HG03442 (cell line): Measurements from ENCODE around the gene ZIC1.

Experiments
- ATAC-seq: cut with Tn5 transposase; IDR thresholded peaks from one replicate; pipeline ENCODE4 v1.9.1; 2021; ENCODE audit warnings: mild to moderate bottlenecking, moderate library complexity; ENCODE audit not compliant: unreplicated experiment

Gene ZIC1

DNA sequence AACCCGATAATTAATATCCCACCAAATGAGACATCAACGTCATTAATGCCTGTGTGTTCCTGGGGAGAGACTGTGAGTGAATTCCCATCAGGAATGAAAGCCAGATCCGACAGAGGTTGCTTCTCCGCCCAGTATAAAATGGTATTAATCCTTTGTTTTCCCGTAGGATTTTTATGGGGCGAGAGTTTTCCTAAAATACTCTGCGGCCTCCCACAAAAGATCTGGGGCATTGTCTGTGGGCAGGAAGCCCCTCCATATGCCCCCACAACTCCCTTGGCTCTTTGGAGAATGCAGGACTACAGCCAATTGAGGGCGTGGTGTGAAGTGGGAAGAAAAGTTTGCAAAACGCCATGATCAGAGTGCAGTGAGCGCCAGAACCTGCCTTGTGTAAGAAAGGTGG, 29.5 kb upstream of the ZIC1 start:
- no peak for ATAC-seq

DNA sequence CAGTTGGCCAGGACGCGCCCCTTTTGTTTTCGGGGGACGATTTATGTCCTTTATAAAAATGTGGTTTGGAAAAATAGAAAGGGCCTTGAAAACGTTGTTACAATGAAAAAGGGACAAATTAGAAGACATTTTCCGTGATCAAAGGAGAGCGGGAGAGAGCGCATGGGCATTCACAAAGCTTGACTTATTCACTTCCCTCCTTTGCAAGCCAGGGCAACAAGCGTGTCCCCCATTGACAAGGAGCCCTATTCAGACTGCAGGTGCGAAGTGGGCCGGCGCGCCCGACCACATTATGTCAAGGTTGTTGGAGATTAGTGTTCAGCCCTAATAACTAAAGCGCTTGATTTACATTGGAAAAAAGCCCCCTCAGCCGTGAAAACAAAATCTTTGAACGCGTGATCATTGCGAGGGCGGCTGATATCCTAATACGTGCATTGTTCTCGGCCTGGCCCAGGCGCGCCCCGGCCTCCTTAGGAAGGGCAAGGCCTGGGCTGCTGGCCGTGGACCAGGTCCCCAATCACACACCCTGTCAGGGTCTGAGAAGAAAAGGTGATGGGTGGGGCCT, 28.7 kb upstream of the ZIC1 start:
- ATAC-seq: no peak

DNA sequence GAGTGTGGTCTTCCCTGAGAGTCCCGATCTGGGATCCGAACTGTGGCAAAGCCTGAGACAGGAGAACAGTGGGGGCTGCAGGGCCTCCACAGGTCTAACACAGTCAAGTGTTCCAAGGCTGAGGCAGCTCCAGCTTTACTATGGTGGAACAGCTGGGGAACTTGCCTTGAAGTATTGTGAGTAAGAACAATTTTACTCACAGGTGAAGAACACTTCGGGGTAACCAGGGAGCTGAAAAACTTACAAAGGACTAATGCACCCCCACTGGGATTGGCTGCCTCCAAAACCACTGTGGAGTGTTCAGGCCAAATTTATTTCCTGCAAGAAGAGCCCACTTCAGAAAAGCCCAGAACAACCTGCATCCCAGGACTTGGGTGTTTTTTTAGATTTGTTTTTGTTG, 28.2 kb upstream of the ZIC1 start:
- no peak for ATAC-seq

DNA sequence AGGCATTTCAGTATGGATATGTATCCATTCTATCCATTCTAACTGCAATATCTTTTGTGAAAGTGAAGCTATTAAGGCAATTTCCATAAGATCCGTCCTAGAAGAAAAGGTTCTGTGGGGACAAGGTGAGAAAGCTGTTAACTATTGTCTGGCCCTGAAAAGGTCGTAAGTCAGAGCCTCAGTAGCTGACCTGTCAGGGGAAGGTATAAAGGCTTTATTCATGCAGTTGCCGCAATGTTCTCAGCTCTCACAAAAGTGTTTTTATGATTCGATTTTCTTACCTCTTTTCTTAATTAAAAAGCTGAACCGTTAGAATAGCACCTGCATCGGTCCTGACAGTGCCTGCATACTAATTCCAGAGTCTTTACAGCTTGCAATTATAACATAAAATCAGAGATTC, 27.6 kb upstream of the ZIC1 start:
- no peak for ATAC-seq

DNA sequence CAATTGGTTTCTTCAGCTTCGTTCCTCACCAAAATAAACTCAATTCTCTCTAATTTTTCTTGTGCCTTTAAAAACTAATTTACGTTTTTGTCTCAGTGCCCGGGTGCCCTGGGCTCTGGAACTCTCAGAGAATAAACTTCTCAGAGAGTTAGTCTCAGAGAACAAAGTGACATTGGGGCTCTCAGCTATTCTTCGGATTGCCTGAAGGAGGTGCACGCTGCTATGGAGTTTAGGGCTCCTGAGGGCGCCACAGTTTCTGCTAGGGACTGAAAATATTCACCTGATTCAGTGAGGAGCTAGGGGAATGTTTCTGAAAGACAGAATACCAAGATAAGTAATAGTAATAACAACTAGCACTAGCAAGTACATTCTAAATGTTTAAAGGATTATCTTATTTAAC, 25.5 kb upstream of the ZIC1 start:
- ATAC-seq: no peak

DNA sequence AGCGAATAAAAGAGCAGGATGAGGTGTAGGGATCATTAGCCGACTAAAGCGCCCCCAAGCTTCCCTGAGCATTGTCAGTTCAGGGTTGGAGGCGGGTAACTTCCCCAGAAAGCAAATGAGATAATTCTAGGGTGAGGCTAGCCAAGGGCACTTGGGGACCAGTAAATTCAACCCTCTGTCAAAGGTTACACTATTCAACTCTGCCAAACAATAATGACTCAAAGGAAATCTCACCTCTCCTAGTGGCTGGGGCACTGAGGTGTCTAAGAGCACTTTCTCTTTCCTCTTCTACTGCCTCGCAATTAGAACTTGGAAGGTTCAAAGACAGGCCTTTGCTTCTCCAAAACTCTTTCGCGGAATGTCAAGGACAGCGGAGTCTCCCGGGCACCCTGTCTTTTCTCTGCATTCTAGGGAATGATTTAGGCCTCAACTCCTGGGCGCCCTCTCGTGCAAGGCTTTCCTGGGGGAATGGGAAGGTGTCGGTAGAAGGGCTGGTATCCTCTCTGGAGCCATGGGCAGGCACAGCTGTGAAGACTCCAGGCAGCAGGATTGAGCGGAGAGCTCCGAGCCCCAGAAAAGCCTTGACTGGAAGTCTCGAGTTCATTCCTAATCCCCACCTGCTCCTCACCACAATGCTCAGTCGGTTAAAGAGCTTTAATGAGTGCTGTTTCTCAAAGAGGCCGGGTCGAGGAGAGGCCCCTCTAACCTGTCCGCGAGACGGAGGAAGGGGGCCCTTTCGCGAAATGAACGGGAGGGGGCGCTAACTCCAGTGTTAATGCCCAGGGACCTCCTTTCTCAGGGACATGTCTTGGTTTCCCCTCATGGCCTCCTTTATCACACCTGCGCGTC, 24.7 kb upstream of the ZIC1 start:
- no peak for ATAC-seq

DNA sequence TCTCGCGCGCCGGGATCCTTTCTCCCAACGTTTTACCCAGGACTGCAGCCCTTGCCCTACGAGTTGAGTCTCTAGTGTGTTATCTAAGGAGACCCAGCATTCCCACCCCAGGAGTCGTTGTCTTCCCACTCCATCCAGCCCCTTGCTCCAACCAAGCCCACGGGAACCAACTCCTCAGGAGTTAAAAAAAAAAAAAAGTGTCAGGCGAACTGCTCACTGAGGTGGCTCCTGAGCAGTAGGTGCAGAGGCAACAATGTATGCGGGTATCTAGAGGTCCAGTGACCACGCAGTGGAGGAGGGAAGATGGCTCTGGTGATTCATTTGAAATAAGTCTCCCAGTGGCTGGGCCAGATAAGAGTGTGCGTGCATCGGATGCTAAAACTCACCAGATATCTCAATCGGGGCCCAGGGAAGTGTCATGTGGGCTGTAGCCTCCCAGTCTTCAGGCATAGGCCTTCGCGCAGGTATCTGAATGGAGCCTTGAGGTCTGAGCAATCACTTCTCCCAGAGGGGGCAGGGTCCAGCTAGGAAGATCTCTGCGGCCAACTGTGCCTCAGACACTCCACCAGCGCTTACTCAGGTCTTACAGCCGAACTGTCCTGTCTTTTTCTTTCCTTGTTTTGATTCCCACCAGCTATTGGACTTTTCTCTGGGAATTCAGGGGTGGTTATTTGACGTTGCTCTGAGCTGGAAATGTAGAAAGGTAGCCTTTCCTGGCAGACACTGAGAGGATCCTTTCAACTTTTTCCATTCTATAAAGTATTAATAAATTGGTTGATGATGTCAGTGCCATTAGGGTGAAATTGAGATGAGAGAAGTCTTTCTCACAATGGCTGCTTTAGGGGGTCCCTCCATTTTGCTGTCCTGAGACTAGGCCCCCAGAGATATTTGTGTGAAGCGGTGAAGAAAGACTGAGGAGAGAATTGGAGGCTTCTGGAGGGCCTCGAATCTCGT, 23.8 kb upstream of the ZIC1 start:
- ATAC-seq: no peak

DNA sequence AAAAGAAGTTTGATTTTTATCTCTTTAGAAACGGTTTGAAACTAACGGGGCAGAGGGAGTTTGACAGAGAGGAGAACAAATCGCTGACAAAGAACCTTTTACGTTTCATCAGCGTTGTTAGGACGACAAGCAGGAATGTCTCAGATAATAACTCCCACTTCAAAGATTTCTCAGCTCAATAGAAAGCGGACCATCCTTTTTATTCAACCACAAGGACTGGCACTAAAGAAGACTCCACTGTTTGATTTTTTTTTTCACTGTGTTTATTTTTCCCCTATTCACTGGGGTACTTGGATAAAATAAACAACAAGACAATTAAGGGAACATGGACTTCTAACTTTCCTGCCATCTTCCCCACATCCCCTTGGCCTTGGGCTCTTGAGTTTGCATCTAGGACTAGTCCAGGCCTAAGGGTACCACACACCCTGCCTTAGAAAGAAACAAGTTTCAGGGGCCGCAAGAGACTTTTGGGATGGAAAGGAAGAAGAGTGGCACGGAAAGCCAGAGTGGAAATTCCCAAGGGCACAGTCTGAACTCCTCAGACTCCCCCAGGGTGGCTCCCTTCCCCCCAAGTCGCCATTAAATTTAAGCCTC, 21.8 kb upstream of the ZIC1 start:
- no peak for ATAC-seq

DNA sequence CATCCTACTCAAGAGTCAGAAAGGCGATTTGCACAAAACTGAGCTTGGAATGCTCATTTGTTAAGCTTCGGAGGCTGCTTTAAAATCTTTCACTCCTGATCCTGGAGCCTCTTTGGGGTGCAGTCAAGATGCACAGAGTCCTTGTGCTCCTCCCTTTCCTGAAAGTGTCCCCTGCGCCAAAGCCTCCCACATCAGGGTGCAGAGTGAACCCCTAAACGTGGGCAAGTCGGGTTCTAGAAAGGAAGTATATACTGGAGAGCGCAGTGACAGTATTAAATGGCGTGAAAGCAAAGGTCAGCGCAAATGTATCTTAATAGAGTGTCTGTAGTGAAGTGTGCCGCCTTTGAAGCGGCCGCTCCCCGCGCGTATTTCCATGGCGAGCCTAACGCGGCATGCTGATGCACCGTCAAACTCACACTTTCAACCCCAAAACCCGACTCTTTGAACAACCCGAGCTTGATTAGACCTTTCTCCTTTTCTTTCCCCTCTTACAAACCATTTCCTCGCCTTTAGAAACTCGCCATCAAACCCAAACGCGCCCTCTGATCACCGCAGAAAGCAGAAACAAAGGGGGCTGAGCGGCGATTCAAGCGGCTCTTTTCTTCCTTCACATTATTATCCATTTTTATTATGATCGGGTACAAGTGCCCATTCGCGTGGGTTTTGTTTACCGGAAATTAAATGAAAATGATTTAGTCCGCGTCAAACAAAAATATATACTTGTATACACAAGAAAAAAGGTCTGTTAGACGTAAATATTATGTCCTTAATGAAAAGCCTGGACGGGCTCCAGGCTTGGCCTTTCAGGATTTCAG, 21.1 kb upstream of the ZIC1 start:
- no peak for ATAC-seq

DNA sequence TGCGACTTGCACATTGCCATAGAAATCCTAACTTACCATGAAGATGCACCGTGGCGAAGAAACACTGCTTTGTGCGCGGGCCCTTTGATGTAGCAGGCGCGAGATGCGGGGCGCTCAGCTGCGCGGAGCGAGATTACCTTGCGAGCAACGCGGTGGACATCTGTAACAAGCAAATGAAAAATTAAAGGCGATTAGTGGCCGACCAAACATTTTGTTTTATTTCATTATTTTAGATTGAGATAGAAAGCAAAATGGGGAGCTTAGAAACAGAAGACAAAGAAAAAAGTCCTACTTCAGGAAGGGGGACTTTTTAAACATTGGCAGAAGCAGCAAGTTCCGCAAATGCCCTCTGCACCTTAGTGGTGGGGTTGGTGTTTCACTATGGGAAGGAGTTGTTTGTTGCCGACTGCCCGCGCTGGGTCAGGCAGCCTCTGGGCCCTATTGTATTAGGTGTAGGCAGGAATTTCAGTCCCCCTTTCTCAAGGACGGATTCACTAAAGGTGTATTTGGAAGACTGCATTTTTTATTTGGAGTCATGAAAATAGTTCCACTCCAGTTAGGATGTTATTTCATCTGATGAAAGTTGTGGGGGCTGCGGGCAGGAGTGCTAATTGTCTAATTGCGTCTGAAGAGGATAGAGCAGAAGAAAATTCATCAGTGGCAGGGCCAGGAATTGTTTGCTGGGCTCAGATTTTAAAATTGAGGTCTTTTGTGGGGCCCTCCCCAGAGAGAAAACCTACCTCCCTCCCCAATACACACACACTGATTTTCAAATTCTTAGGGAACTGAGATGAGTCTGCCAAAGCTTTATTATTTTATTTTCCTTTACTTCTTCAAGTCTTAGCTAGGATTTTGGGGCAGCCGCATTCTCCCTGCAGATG, 20.2 kb upstream of the ZIC1 start:
- no peak for ATAC-seq

DNA sequence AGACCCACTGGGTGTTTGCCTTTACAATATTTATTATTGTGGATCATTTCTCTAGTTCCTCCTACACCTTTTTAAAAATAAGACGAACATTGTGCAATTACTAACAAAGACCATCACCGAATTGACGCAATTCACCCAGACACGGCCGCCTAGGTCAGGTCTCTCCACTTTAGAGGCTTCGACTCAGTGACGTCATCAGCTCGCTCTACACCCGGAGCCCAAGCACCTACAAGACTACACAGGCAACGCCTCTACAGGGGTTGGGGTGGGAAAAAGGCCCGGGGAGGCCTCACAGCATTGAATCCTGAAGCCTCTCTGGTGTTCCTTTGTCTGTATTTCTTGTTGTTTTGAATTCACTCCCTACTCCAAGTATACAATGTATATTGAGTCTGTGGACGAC, 19.4 kb upstream of the ZIC1 start:
- ATAC-seq: no peak

DNA sequence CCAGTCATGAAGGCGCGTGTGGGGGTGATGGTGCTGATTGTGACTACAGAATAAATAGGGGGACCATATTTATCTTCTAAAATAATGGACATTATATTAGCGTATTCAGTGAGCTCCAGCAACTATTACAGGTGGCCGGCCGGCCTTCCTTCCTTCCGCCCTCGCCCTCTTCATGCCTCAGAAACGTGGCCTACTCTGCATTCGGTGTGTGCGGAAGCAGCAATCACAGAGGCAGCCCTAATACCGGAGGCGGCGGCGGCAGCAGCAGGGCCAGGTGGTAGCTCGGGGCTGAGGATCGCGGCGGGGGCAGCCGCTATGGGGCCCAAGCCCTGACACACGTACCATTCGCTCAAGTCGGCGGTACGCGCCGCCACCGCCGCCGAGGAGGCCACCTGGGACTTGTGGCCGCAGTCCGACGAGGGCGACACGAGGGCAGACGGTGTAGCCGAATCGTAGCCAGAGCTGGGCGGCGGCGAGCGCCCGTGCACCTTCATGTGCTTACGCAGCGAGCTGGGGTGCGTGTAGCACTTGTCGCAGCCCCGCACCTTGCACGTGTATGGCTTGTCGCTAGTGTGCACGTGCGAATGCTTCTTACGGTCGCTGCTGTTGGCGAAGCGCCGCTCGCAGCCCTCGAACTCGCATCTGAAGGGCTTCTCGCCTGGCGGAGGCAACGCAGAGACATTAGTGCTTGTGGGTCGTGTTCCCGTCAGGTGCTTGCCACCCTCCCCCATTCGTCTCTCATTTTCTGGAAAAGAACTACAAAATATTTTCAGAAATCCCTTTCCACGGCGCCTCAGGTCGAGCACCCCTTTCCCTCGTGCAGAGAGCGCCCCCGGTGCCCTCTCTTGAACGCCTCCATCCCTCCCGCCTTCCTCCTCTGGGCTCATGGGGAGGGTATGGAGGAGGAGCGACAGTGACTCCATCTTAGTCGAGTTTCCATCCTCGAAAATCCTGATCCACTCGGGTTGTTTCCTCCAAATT, 18.3 kb upstream of the ZIC1 start:
- no peak for ATAC-seq

DNA sequence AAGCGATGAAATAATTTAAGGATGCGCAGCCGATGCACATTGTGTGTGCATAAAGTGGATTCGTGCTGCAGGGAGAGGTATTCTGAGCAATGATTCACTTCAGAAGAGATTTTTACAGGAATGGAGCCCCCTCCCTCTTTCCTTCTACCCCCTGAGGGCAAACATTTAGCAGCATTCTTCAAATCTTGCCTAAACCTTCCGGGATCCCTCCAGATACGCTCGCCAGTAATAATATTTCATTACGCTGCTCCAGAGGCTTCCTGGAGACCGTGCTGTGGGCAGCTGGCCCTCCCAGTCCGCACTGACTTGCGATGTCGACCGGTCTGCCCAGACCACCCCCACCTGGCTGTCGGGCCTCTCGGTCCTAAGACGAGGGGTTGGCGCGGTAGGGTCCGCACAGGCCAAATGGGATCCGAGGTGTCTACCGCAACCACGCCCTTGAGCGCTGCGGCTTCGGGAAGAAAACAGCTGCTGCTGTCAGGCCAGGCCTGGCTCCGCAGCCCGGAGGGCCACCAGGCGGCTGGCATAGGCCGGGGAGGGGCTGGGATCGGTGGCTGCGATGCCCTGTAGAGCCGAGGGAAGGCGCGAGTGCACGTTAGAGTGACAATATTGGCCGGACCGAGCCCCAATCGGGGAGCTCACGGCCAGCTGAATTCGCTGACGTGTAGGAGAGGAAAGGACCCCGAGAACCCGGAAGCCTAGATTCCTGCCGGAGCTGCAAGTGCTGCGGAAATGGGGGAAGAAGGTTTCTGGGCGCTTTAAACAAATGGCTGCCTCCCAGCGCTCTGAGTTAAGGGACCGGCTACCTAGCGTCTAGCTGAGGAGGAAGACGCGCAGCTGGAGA, 17.2 kb upstream of the ZIC1 start:
- no peak for ATAC-seq

DNA sequence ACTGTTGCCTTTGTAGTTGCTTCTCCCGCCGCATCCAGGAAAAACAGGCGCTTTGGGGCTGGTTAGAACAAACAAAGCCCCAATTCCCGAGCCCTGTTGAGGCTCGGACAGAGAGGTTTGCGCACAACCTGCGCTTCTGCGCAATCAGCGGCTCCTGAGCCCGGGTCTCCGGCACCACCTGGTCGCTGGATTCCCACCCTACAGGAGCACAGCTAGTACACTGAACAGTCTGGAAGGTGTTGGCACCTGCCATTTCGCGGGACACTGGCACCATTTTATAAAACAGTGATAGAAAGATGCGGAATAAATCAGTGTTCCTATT, 16.6 kb upstream of the ZIC1 start:
- ATAC-seq: no peak

DNA sequence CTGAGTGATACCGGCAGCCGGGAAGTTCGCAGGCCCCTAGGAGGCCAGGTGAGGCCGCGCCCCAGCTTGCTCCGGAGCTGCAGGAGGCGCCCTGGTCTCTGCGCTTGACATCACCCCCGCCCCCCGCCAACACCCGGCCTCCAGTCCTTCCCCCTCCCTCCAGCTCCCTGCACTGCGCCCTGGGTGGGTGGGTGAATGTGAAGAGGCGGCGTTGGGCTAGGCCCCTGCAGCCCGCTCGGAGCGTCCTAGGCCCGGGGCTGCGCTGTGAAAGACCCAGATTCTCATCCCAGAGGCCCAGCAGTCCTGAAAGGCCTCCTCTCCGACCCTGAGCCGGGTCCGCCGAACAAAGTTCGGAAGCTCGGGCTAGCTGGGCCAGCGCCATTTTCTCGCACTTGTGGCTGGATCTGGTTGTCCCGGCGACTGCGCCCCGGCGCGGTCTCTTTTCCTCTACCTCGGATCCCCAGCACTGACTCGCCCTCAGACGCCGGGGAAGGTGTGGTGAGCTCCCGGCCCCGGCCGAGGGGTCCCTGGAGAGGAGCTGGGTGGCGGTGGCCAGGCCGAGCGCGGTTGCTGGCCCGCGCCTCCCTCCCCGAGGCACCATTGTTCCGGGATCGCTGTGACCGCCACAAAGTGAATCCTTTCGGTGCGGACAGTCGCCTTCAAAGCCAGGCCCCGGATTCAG, 15.8 kb upstream of the ZIC1 start:
- no peak for ATAC-seq

DNA sequence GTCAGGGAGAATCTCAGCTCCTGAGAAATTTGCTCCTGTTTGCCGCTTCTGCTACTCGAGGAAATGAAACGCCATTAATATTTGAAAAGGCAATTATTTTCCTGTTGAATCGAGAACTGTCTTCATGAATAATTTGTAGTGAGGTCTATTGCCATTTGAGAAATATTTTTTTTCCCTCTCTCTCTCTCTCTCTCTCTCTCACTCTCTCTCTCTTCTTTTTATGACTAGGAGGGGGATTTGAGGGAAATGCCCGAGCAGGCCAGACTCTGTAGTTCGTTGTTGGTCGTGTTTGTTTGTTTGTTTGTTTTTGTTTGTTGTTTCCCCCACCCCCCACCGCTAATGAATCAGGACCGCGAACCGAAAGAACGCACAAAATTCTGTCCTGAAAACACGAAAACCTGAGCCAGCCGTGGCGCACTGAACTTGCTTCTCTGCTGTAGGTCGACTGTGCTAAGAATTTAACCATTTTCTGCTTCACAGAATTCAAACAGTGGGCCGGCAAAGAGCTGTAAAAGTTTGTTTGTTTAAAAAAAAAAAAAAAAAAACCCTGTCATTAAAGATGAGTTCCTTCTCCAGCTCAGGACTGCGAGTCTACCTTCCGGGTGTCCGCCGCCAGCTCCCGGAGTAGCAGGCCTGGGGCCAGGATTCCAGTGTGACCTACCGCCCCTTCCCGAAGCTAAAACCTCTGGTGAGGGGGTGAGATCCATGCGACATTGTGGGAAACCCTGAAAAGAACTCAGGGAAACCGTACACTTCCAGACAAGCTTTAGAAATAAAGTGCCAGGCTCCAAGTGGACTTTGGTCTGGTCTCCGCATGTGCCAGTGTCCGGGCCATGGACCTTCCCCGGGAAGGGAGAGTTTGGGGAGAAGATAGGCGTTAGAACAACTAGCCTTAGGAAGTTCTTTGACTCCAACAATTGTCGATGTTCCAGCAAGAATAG, 15.0 kb upstream of the ZIC1 start:
- no peak for ATAC-seq
